T-helper 17 cell (primary cell): ENCODE data around the gene MYBL2. TPM values are rescaled to one million over a fixed set of nuclear protein-coding genes. Genes with fewer than 3 reads are reported as not detected.
"Not testable (repeated sequence)": the region's sequence is repeated elsewhere in the genome, so short reads cannot be mapped to it uniquely, and the experiment has no call there.

Experiments
- ATAC-seq: fragments of 150-1000 bp; cut with Tn5 transposase; 2 replicates; pipeline ENCODE4 v1.10.0; 2021; ENCODE audit warnings: mild to moderate bottlenecking, moderate library complexity
- DNase-seq, 3 donors: peaks; one replicate each; pipeline versions ENCODE4 v3.0.0 to v3.0.0-alpha.2; 2020 to 2021
- H3K9me3 ChIP-seq: one replicate; pipeline ENCODE4 v1.7.0; 2013; ENCODE audit warnings: low read length, mild to moderate bottlenecking; ENCODE audit not compliant: control insufficient read depth, poor library complexity, severe bottlenecking
- H3K27ac Mint-ChIP-seq: one replicate; pipeline ENCODE4 v1.8.0; 2022; ENCODE audit warnings: mild to moderate bottlenecking, moderate library complexity, mixed read lengths
- H3K27me3 Mint-ChIP-seq: one replicate; pipeline ENCODE4 v1.8.0; 2022; ENCODE audit warnings: mixed read lengths
- H3K36me3 Mint-ChIP-seq: one replicate; pipeline ENCODE4 v1.8.0; 2022; ENCODE audit warnings: low read depth, mixed read lengths
- H3K4me1 Mint-ChIP-seq: one replicate; pipeline ENCODE4 v1.8.0; 2022; ENCODE audit warnings: mild to moderate bottlenecking, mixed read lengths
- H3K4me3 Mint-ChIP-seq: one replicate; pipeline ENCODE4 v1.8.0; 2022; ENCODE audit warnings: mild to moderate bottlenecking, moderate library complexity, mixed read lengths
- total RNA-seq, 4 donors: library from RNA in 2 of 4; stranded (reverse) in 2 of 4; gene quantifications; one replicate each; pipeline ENCODE4 v1.2.3 and lab custom pipeline; 2022 to 2026

MYBL2 gene
- total RNA-seq (1 to 10 TPM in 1 of 2 donors, under 1 TPM in 1; 0.44 to 1.6 TPM), total RNA-seq (lab: John Stamatoyannopoulos, UW) (0.45 to 1.0 reads per million in 2 donors)

- Mint-ChIP-seq H3K4me3 (peak within 1 kb of the TSS; percentile 79), H3K4me1 (peaks cover 4% of the 10 kb centered on the region), H3K36me3 (no peaks in the 10 kb centered on the region), H3K27me3 (peaks cover 28% of the 10 kb centered on the region), H3K27ac (no peak within 1 kb of the TSS)
- H3K9me3 ChIP-seq: no peaks in the 10 kb centered on the region
- ATAC-seq (peak; percentile 95), DNase-seq (peak; percentile 61 to 70 (median 69))
Observed at GRCh38 chr20:43666376-43667328, at the start of gene MYBL2. Gene MYBL2, plus strand, starts transcription at chr20:43667114. Its CDS starts 170 bp downstream, at chr20:43667284.

- ATAC-seq (no peak), DNase-seq (no peak)
- Mint-ChIP-seq H3K36me3 (peaks cover 10% of the 10 kb centered on the region), H3K4me3 (no peak overlapping the region), H3K27me3 (no peaks in the 10 kb centered on the region), H3K4me1 (peaks cover under 1% of the 10 kb centered on the region), H3K27ac (no peak overlapping the region)
- H3K9me3 ChIP-seq: no peaks in the 10 kb centered on the region
Observed at GRCh38 chr20:43631598-43631997, 35.3 kb upstream of the MYBL2 start.

- H3K4me1 Mint-ChIP-seq: no peaks in the 10 kb centered on the region
- H3K9me3 ChIP-seq: no peaks in the 10 kb centered on the region
- ATAC-seq (no peak), DNase-seq (no peak)
- peaks cover 16% of the 10 kb centered on the region for H3K36me3 Mint-ChIP-seq
- no peak overlapping the region for H3K4me3 Mint-ChIP-seq
- H3K27ac Mint-ChIP-seq: no peak overlapping the region
- H3K27me3 Mint-ChIP-seq: no peaks in the 10 kb centered on the region
Observed at GRCh38 chr20:43636429-43636828, 30.5 kb upstream of the MYBL2 start.

GRCh38 chr20:43642548-43642947, 24.4 kb upstream of the MYBL2 start:
- Mint-ChIP-seq H3K4me3 (no peak overlapping the region), H3K36me3 (peaks cover 11% of the 10 kb centered on the region), H3K27me3 (no peaks in the 10 kb centered on the region), H3K4me1 (no peaks in the 10 kb centered on the region), H3K27ac (no peak overlapping the region)
- no peak for ATAC-seq
- no peaks in the 10 kb centered on the region for H3K9me3 ChIP-seq
- no peak for DNase-seq

GRCh38 chr20:43650997-43651525, 15.9 kb upstream of the MYBL2 start:
- Mint-ChIP-seq H3K36me3 (no peaks in the 10 kb centered on the region), H3K4me1 (no peaks in the 10 kb centered on the region), H3K4me3 (no peak overlapping the region), H3K27ac (no peak overlapping the region), H3K27me3 (no peaks in the 10 kb centered on the region)
- DNase-seq: no peak
- no peaks in the 10 kb centered on the region for H3K9me3 ChIP-seq
- no peak for ATAC-seq

GRCh38 chr20:43651650-43652184, 15.2 kb upstream of the MYBL2 start:
- not testable (repeated sequence) for H3K4me1 Mint-ChIP-seq

GRCh38 chr20:43653966-43654365, 12.9 kb upstream of the MYBL2 start:
- no peak overlapping the region for H3K27ac Mint-ChIP-seq

More at GRCh38 chr20:43651650-43652184, 15.2 kb upstream of the MYBL2 start:
- H3K4me3 Mint-ChIP-seq, ATAC-seq, DNase-seq, H3K27ac Mint-ChIP-seq, H3K27me3 Mint-ChIP-seq, H3K36me3 Mint-ChIP-seq, H3K9me3 ChIP-seq: not testable (repeated sequence)

GRCh38 chr20:43655176-43655575, 11.7 kb upstream of the MYBL2 start:
- H3K4me3 Mint-ChIP-seq, H3K27me3 Mint-ChIP-seq, DNase-seq, H3K4me1 Mint-ChIP-seq, H3K9me3 ChIP-seq, H3K36me3 Mint-ChIP-seq, H3K27ac Mint-ChIP-seq, ATAC-seq: not testable (repeated sequence)

More at GRCh38 chr20:43653966-43654365, 12.9 kb upstream of the MYBL2 start:
- no peak for ATAC-seq
- Mint-ChIP-seq H3K36me3 (no peaks in the 10 kb centered on the region), H3K4me3 (no peak overlapping the region), H3K4me1 (peaks cover 3% of the 10 kb centered on the region), H3K27me3 (no peaks in the 10 kb centered on the region)
- H3K9me3 ChIP-seq: no peaks in the 10 kb centered on the region
- no peak for DNase-seq

- no peaks in the 10 kb centered on the region for H3K9me3 ChIP-seq
- no peak for ATAC-seq
- peak overlapping the region; percentile 97 for H3K27ac Mint-ChIP-seq
- H3K36me3 Mint-ChIP-seq: no peaks in the 10 kb centered on the region
- DNase-seq: no peak
- peak overlapping the region; percentile 95 for H3K4me3 Mint-ChIP-seq
- H3K4me1 Mint-ChIP-seq: peaks cover 3% of the 10 kb centered on the region
- H3K27me3 Mint-ChIP-seq: no peaks in the 10 kb centered on the region
Observed at GRCh38 chr20:43655937-43656336, 11.0 kb upstream of the MYBL2 start.

- H3K27ac Mint-ChIP-seq: peak overlapping the region; percentile 97
- DNase-seq (no peak), ATAC-seq (no peak)
- peaks cover 3% of the 10 kb centered on the region for H3K4me1 Mint-ChIP-seq
- H3K27me3 Mint-ChIP-seq: no peaks in the 10 kb centered on the region
- no peaks in the 10 kb centered on the region for H3K9me3 ChIP-seq
- H3K36me3 Mint-ChIP-seq: no peaks in the 10 kb centered on the region
- peak overlapping the region; percentile 95 for H3K4me3 Mint-ChIP-seq
Observed at GRCh38 chr20:43658069-43658722, 8.7 kb upstream of the MYBL2 start.

- no peak for DNase-seq
- Mint-ChIP-seq H3K27ac (no peak overlapping the region), H3K4me3 (no peak overlapping the region)
Observed at GRCh38 chr20:43658723-43659419, 8.0 kb upstream of the MYBL2 start.

GRCh38 chr20:43662943-43663655, 3.8 kb upstream of the MYBL2 start:
- H3K4me1 Mint-ChIP-seq: peaks cover 4% of the 10 kb centered on the region

More at GRCh38 chr20:43658723-43659419, 8.0 kb upstream of the MYBL2 start:
- no peak for ATAC-seq
- H3K9me3 ChIP-seq: no peaks in the 10 kb centered on the region
- Mint-ChIP-seq H3K4me1 (peaks cover 3% of the 10 kb centered on the region), H3K36me3 (no peaks in the 10 kb centered on the region), H3K27me3 (no peaks in the 10 kb centered on the region)

More at GRCh38 chr20:43662943-43663655, 3.8 kb upstream of the MYBL2 start:
- no peaks in the 10 kb centered on the region for H3K9me3 ChIP-seq
- no peak for ATAC-seq
- no peak for DNase-seq
- no peak overlapping the region for H3K4me3 Mint-ChIP-seq
- peaks cover 7% of the 10 kb centered on the region for H3K27me3 Mint-ChIP-seq
- H3K27ac Mint-ChIP-seq: no peak overlapping the region
- H3K36me3 Mint-ChIP-seq: no peaks in the 10 kb centered on the region
